ENCODE results near the gene CLTCL1.
A peak's percentile ranks its signal among the peaks of the same experiment; 100 is the strongest.
"Not testable (repeated sequence)": the region's sequence is repeated elsewhere in the genome, so short reads cannot be mapped to it uniquely, and the experiment has no call there.

Gene CLTCL1

DNA sequence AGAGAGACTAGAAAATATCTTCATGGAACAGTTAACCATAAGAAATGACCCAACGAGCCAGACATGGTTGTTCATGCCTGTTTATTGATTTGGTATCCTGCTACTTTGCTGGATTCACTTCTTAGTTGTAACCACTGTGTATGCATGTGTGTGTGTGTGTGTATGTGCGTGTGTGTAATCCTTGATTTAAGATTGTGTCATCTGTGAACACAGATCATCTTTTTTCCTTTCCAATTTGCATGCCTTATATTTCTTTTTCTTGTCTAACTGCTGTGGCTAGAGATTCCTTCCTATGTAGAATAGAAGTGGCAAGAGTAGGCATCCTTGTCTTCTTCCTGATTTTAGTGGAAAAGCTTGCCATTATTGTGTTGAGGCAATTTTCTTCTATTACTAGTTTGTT lies 16.4 kb upstream of the CLTCL1 start:
- peaks cover 4% of the 10 kb centered on the region for H3K9me3 Mint-ChIP-seq
- DNase-seq (no peak), ATAC-seq (no peak)
- no peaks in the 10 kb centered on the region for H3K36me3 Mint-ChIP-seq (ENCODE audit: low read depth)
- no peak overlapping the region for H3K27ac Mint-ChIP-seq
- H3K4me1 Mint-ChIP-seq: no peaks in the 10 kb centered on the region
- H3K27me3 Mint-ChIP-seq: peaks cover 1% of the 10 kb centered on the region
- H3K4me3 Mint-ChIP-seq: no peak overlapping the region

DNA sequence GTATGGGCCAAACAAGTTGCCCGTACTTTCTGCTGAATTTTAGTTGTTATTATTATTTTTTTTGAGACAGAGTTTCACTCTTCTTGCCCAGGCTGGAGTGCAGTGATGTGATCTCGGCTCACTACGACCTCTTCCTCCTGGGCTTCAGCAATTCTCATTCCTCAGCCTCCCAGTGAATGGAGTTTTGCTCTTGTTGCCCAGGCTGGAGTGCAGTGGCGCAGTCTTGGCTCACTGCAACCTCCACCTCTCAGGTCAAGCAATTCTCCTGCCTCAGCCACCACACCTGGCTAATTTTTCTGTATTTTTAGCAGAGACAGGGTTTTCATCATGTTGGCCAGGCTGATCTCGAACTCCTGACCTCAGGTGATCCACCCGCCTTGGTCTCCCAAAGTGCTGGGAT lies 15.0 kb upstream of the CLTCL1 start:
- H3K4me1 Mint-ChIP-seq; H3K9me3 Mint-ChIP-seq; ATAC-seq; H3K27ac Mint-ChIP-seq; DNase-seq; H3K27me3 Mint-ChIP-seq; H3K36me3 Mint-ChIP-seq (ENCODE audit: low read depth); H3K4me3 Mint-ChIP-seq: not testable (repeated sequence)

DNA sequence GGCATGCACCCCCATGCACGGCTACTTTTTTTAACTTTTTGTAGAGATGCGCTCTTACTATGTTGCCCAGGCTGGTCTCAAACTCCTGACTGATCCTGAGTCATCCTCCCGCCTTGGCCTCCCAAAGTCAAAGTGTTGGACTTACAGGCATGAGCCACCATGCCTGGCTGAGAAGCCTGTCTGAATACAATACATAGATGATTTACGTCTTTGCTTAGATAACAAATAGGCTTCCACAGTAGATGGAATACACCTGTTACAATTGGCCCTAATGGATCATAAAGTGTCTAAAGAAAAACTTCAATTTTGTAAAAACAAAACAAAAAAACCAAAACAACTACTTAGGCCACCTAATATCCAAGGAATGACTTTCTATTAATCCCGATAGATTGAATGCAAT lies 13.0 kb upstream of the CLTCL1 start:
- Mint-ChIP-seq H3K4me1 (no peaks in the 10 kb centered on the region), H3K4me3 (no peak overlapping the region), H3K27ac (no peak overlapping the region), H3K27me3 (peaks cover 3% of the 10 kb centered on the region), H3K36me3 (ENCODE audit: low read depth) (no peaks in the 10 kb centered on the region), H3K9me3 (no peaks in the 10 kb centered on the region)
- no peak for ATAC-seq
- DNase-seq: no peak

DNA sequence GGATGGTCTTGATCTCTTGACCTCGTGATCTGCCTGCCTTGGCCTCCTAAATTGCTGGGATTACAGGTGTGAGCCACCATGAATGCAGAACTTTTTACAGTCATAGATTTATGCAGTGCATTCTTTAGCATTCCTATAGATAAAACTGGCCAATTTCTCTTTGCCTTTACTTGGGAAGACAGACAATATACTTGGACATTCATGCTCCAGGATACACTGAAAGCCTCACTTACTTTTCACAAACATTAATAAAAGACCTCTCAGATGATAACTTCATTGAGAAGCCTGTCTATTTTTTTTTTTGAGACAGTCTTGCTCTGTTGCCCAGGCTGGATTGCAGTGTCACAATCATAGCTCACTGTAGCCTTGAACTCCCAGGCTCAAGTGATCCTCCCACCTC lies 12.3 kb upstream of the CLTCL1 start:
- Mint-ChIP-seq H3K9me3 (no peaks in the 10 kb centered on the region), H3K27ac (no peak overlapping the region), H3K36me3 (ENCODE audit: low read depth) (no peaks in the 10 kb centered on the region), H3K27me3 (peaks cover 3% of the 10 kb centered on the region), H3K4me1 (no peaks in the 10 kb centered on the region), H3K4me3 (no peak overlapping the region)
- DNase-seq: no peak
- no peak for ATAC-seq

DNA sequence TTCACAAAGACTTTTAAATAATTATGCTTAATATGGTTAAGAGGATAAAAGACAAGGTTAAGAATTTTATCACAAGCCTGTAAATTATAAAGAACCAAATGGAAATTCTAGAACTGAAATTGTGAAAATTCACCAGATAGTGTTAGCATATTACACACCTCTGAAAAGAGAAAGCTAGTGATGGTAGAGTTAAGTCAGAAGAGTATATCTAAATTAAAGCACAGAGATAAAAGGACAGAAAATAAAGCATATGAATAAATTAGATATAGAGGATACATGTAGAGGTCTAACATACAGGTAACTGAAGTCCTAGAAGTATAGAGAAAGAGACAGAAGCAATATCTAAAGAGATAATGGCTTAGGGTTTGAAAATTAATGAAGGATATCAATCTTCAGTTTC lies 4.2 kb upstream of the CLTCL1 start:
- ATAC-seq: no peak
- Mint-ChIP-seq H3K27me3 (peaks cover 4% of the 10 kb centered on the region), H3K27ac (no peak overlapping the region), H3K4me1 (peaks cover 10% of the 10 kb centered on the region), H3K4me3 (no peak overlapping the region), H3K36me3 (ENCODE audit: low read depth) (no peaks in the 10 kb centered on the region), H3K9me3 (no peaks in the 10 kb centered on the region)
- DNase-seq: no peak

DNA sequence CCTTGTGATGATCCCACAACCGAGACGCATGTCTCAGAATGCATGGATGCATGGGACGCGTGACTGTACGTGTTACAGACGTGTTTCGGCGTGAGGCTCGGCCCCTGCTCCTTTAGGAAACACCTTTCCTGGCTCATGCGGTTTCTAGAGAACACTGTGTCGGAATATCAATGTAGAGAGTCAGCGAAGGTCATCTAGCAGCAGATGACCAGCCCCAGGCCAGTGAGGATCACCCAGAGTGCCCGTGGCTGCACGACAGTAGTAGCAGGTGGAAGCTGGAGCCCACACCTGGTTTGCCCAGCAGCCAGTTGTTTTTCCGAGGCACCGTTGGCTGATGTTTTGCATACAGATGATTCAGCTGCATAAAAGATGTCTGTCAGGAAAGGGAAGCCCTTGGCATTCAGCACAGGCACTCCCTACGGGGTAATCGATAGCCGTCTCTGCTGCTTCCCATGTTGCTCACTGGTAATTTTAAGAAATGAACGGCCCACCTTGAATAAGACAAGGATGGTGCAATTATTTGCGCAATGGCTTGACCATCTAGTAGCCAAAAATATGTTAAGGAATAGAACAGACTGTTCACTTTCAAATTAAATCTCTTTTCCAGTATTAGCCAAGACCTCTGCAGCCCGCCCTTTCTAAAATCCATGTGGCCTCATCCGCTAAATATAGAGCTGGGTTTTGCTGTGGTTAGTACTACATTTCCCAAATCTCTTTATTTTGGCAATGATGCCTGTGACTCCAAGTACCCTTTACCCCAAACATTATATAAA lies 1.1 kb upstream of the CLTCL1 start:
- H3K27ac Mint-ChIP-seq: peak overlapping the region; percentile 79
- H3K4me3 Mint-ChIP-seq: peak overlapping the region; percentile 85
- ATAC-seq (no peak), DNase-seq (no peak)
- H3K27me3 Mint-ChIP-seq: peaks cover 29% of the 10 kb centered on the region
- H3K9me3 Mint-ChIP-seq: no peaks in the 10 kb centered on the region
- H3K36me3 Mint-ChIP-seq (ENCODE audit: low read depth): no peaks in the 10 kb centered on the region
- H3K4me1 Mint-ChIP-seq: peaks cover 25% of the 10 kb centered on the region

DNA sequence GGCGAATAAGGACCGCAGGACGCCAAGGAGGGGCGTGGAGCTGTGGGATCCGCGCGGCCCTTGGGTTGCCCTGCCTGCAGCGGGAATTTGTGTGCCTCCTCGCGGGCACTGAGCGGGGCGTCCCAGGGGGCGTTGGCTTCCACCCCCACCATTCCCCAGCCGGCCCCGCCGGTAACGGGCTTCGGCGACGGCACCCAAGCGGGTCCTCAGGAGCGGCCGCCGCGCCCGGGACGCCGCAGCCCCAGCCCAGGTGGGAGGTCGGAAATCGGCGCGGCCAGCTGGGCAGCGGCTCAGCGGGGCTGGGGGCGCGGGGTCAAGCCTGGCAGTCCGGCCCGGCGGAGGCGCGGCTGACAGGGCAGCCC lies 320 bp downstream of the CLTCL1 start:
- peak; percentile 34 for DNase-seq
- H3K4me3 Mint-ChIP-seq: peak overlapping the region; percentile 68
- peaks cover 25% of the 10 kb centered on the region for H3K4me1 Mint-ChIP-seq
- H3K36me3 Mint-ChIP-seq (ENCODE audit: low read depth): no peaks in the 10 kb centered on the region
- no peak overlapping the region for H3K27ac Mint-ChIP-seq
- ATAC-seq: peak; percentile 33
- no peaks in the 10 kb centered on the region for H3K9me3 Mint-ChIP-seq
- peaks cover 37% of the 10 kb centered on the region for H3K27me3 Mint-ChIP-seq

DNA sequence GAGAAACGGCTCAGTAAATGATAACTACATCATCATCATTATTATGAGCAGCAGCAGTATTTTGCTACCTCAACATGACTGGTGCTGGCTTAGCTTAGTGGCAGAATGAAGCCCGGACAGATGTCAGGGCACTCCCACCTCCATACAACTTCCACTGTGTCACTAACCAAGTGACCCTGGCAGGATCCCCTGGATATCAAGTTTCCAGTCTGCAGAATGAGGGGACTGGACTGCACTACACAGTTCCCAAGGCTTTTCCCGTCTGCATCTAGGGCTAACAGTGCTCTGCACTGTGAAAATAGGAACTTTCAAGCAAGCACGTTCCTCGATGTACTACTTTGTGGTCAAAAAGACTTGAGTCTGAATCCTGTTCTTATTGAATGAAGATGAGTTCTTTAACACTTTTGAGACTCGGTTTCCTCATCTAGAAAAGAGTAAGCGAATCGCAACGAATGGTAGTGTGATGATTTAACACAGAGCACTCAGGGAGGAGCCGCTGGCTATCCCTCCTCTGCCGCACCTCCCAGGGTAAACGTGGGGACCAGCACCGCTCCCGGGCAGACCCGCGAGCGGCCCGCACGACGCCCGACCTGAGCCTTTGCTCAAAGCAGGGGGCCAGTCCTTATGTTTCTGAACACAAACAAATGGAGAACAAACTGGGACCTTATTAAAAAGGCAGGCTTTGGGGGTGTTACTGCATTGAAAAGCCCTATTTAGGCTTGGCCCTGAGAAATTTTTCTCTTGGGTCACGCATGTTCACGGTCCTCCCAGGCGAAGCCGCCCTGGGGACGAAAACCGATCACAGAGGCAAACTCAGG lies 910 bp downstream of the CLTCL1 start:
- Mint-ChIP-seq H3K36me3 (ENCODE audit: low read depth) (no peaks in the 10 kb centered on the region), H3K4me1 (peaks cover 25% of the 10 kb centered on the region), H3K27ac (no peak overlapping the region), H3K9me3 (no peaks in the 10 kb centered on the region), H3K27me3 (peaks cover 35% of the 10 kb centered on the region), H3K4me3 (peak overlapping the region; percentile 68)
- DNase-seq (no peak), ATAC-seq (no peak)

DNA sequence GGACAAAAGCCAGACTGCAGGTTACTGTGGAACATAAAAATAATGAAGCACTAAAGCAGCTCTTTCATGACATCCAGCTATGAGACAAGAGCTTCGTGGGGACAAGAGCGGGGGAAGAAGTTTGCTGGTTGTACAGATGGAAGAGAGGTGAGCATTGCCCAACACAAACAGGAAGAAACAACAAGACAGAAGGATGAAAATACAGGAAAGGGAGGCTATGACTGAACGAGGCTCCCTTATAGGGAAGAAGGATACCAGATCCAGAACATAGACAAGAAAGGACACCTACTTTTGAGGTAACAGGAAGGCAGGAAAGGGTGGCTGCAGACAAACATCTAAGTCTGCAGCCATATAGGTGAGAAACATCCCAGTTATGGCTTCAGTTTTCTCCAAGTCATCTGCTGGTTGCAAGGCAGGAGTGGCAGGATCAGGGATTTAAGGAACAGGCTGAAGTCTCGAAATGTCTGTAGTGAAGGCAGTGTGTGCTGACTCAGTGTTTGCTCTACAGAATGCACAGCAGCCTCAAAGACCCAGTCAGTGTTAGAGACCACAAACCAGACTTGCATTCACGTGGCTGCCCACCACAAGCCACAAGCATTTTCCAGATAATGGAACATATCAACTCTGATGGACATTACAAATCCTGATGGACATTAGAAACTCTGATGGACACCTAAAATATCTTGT lies 1.9 kb downstream of the CLTCL1 start:
- peak; percentile 16 for DNase-seq
- H3K4me1 Mint-ChIP-seq: peaks cover 25% of the 10 kb centered on the region
- no peaks in the 10 kb centered on the region for H3K36me3 Mint-ChIP-seq (ENCODE audit: low read depth)
- no peaks in the 10 kb centered on the region for H3K9me3 Mint-ChIP-seq
- no peak overlapping the region for H3K4me3 Mint-ChIP-seq
- H3K27me3 Mint-ChIP-seq: peaks cover 35% of the 10 kb centered on the region
- ATAC-seq: no peak
- no peak overlapping the region for H3K27ac Mint-ChIP-seq

DNA sequence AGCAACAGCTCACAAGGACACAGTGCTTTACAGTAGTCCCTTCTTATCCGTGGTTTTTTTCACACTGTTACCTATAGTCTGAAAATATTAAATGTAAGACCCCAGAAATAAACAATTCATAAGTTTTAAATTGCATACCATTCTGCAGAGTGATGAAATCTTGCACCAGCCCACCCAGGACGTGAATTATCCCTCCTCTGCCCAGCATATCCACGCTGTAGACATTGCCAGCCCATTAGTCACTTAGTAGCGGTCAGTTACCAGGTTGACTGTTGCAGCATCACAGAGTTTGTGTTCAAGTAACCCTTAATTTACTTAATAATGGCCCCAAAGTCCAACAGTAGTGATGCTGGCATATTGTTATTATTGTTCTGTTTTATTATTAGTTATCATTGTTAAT lies 3.6 kb downstream of the CLTCL1 start:
- no peak for DNase-seq
- Mint-ChIP-seq H3K4me3 (no peak overlapping the region), H3K27ac (no peak overlapping the region), H3K36me3 (ENCODE audit: low read depth) (no peaks in the 10 kb centered on the region), H3K27me3 (peaks cover 35% of the 10 kb centered on the region), H3K4me1 (peaks cover 25% of the 10 kb centered on the region), H3K9me3 (no peaks in the 10 kb centered on the region)
- no peak for ATAC-seq

DNA sequence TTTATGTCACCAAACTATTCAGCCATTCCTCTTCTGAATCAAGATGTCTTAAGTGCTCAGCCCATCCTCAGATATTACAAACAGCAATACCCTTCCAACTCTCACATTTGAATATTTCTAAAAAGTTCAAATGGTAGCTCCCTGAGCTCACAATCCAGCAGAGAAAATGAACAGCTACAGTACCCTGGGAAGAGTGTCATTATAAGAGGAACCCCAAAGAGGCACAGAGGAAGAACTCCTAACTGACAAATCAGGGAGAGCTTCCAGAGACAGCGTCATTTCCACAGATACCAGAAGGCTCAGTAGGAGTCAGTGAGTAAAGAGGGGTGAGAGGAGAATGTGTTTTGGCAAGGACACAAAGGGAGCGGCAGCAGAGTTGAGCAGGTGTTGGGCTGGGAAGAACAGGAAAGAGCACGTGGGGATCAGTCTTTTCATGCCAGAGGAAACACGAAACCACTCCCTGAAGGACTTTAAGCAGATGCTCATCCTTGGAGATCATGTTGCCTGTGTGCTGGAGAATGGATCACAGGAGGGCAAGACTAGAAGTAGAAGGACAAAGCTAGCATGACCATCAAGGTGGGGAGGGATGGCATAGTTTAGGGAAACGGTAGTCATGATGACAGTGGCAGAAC lies 4.3 kb downstream of the CLTCL1 start:
- no peaks in the 10 kb centered on the region for H3K9me3 Mint-ChIP-seq
- no peak overlapping the region for H3K27ac Mint-ChIP-seq
- peaks cover 23% of the 10 kb centered on the region for H3K4me1 Mint-ChIP-seq
- no peak overlapping the region for H3K4me3 Mint-ChIP-seq
- no peak for DNase-seq
- H3K27me3 Mint-ChIP-seq: peaks cover 35% of the 10 kb centered on the region
- ATAC-seq: no peak
- H3K36me3 Mint-ChIP-seq (ENCODE audit: low read depth): no peaks in the 10 kb centered on the region

DNA sequence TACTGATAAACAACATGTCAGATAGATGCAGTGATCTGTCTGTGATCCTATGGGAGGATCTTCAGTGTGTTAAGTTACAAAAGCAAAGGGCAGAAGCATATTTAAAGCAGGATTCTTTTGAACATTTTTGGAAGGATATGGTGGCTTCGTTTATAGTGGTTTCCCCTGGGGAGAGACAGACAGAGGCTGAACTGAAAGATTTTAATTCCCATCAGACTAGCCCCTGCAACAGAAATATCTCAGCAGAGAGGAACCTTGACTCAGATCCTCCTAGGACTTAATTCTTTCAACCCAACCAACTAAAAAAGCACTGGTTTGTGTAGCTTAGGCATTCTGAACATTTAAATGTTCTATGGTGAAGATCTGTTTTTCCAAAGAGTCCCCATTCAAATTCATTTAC lies 5.7 kb downstream of the CLTCL1 start:
- Mint-ChIP-seq H3K27me3 (peaks cover 33% of the 10 kb centered on the region), H3K27ac (no peak overlapping the region), H3K9me3 (no peaks in the 10 kb centered on the region), H3K4me3 (no peak overlapping the region), H3K4me1 (peaks cover 16% of the 10 kb centered on the region), H3K36me3 (ENCODE audit: low read depth) (no peaks in the 10 kb centered on the region)
- ATAC-seq (no peak), DNase-seq (no peak)

DNA sequence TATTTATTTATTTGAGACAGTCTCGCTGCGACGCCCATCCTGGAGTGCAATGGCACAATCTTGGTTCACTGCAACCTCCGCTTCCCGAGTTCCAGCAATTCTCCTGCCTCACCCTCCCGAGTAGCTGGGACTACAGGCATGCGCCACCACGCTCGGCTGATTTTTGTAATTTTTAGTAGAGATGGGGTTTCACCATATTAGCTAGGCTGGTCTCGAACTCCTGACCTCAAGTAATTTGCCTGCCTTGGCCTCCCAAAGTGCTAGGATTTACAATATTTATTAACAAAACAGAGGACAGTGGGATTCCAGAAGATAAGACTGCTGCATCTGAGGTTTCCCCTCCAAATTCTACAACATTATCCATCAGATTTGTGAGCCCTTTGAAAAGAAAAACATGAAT lies 12.4 kb downstream of the CLTCL1 start:
- H3K4me3 Mint-ChIP-seq; H3K4me1 Mint-ChIP-seq; ATAC-seq; H3K36me3 Mint-ChIP-seq (ENCODE audit: low read depth); H3K9me3 Mint-ChIP-seq; H3K27ac Mint-ChIP-seq; DNase-seq; H3K27me3 Mint-ChIP-seq: not testable (repeated sequence)

DNA sequence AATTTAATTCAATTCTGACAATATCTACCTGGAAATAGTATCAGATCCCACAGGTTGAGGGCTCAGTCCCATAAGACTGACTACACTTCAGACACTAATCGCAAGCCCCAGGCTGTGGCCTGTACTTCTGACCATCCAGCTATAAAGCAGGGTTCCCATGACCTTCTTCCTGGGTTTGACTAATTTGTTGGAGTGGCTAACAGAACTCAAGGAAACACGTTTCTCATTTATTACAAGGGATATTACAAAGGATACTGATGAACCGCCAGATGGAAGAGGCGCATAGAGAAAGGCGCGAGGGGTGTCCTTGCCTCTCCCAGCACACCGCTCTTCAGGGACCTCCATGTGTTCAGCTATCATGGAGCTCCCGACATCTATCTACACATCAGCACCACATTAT lies 13.7 kb downstream of the CLTCL1 start:
- Mint-ChIP-seq H3K4me3 (no peak overlapping the region), H3K27ac (no peak overlapping the region), H3K27me3 (peaks cover 3% of the 10 kb centered on the region), H3K9me3 (no peaks in the 10 kb centered on the region), H3K4me1 (no peaks in the 10 kb centered on the region), H3K36me3 (ENCODE audit: low read depth) (no peaks in the 10 kb centered on the region)
- no peak for ATAC-seq
- DNase-seq: no peak
